MM.1S (cell line): ENCODE results near the gene SHC2.

Experiments used
- DNase-seq: peaks from one replicate; pipeline ENCODE4 v3.0.0-alpha.2; 2015
- H2AFZ ChIP-seq: fragments of 300-600 bp; sonication (generic); 2 replicates; pipeline ENCODE4 v1.6.0; 2016; ENCODE audit warnings: antibody characterized with exemption, low read length
- H3F3A ChIP-seq: fragments of 300-600 bp; sonication (generic); 2 replicates; pipeline ENCODE4 v1.6.1; 2016; ENCODE audit warnings: mild to moderate bottlenecking, antibody characterized with exemption, low read length, moderate library complexity, mixed read lengths; ENCODE audit not compliant: insufficient read depth
- H3K27ac ChIP-seq: fragments of 300-600 bp; sonication (generic); 2 replicates; pipeline ENCODE4 v1.5.1; 2016; ENCODE audit warnings: mild to moderate bottlenecking, low read length
- H3K27me3 ChIP-seq: fragments of 300-600 bp; sonication (generic); replicated peaks from 2 replicates; pipeline ENCODE4 v1.6.0; 2016; ENCODE audit warnings: low read length; ENCODE audit not compliant: insufficient read depth
- H3K36me3 ChIP-seq: fragments of 300-600 bp; sonication (generic); replicated peaks from 2 replicates; pipeline ENCODE4 v1.6.1; 2016; ENCODE audit warnings: mild to moderate bottlenecking, low read length, mixed read lengths; ENCODE audit not compliant: insufficient read depth
- H3K4me1 ChIP-seq: fragments of 300-600 bp; sonication (generic); 2 replicates; pipeline ENCODE4 v1.6.1; 2016; ENCODE audit warnings: low read length, mixed read lengths
- H3K4me2 ChIP-seq: fragments of 300-600 bp; sonication (generic); 2 replicates; pipeline ENCODE4 v1.6.0; 2016; ENCODE audit warnings: low read depth, low read length
- H3K4me3 ChIP-seq: fragments of 300-600 bp; sonication (generic); 2 replicates; pipeline ENCODE4 v1.5.1; 2016; ENCODE audit warnings: low read length, mixed read lengths
- H3K79me2 ChIP-seq: fragments of 300-600 bp; sonication (generic); 2 replicates; pipeline ENCODE4 v1.6.1; 2016; ENCODE audit warnings: mixed run types, low read length, mixed read lengths
- H3K9ac ChIP-seq: fragments of 300-600 bp; sonication (generic); 2 replicates; pipeline ENCODE4 v1.6.1; 2016; ENCODE audit warnings: low read length, mixed read lengths
- H3K9me2 ChIP-seq: fragments of 300-600 bp; sonication (generic); replicated peaks from 2 replicates; pipeline ENCODE4 v1.6.1; 2016; ENCODE audit warnings: mild to moderate bottlenecking, low read length, mixed read lengths; ENCODE audit not compliant: insufficient read depth
- H3K9me3 ChIP-seq: fragments of 300-600 bp; sonication (generic); replicated peaks from 2 replicates; pipeline ENCODE4 v1.6.1; 2016; ENCODE audit warnings: mild to moderate bottlenecking, low read length, mixed read lengths; ENCODE audit not compliant: insufficient read depth
- H4K20me1 ChIP-seq: fragments of 300-600 bp; sonication (generic); 2 replicates; pipeline ENCODE4 v1.6.1; 2016; ENCODE audit warnings: mild to moderate bottlenecking, low read length, moderate library complexity, mixed read lengths; ENCODE audit not compliant: insufficient read depth
- EZH2 ChIP-seq: fragments of 300-600 bp; sonication (generic); optimal IDR thresholded peaks from 2 replicates; pipeline ENCODE3; 2017; ENCODE audit warnings: low read depth, mild to moderate bottlenecking, antibody characterized with exemption, low read length, mixed read lengths
- EZH2phosphoT487 ChIP-seq: fragments of 300-600 bp; sonication (generic); IDR thresholded peaks from 2 replicates; pipeline ENCODE4 v1.6.1; 2018; ENCODE audit warnings: antibody characterized with exemption, low read length
- TF ChIP-seq, protein P1 (sequence below): fragments of 300-600 bp; sonication (generic); IDR thresholded peaks from 2 replicates; pipeline ENCODE4 v1.5.1; 2016; ENCODE audit warnings: antibody characterized with exemption, low read length, mixed read lengths

SHC2 gene

DNA sequence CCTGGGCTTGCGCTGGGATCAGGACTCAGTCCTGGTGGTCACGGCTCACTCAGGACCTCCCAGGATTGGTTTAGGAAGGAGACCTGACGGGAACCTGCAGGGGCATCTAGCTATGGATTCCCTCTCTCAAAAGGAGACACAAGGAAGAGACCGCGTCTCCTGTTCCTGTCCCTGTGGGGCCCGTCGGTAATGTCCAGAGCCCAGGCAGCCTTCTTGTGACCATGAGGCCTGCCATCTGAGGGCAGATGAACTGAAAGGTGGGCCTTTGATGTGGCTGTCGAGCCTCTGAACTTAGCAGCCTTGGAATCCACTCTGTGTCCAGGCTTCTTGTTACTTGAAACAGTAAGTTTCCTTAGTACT, 84.7 kb downstream of the SHC2 start:
- no peaks in the 10 kb centered on the region for H3F3A ChIP-seq
- H3K27me3 ChIP-seq = peaks cover 81% of the 10 kb centered on the region
- H3K4me3 ChIP-seq = no peak overlapping the region
- H3K9ac ChIP-seq = no peak overlapping the region
- no peaks in the 10 kb centered on the region for H3K4me1 ChIP-seq
- H3K9me2 ChIP-seq = no peaks in the 10 kb centered on the region
- TF ChIP-seq EZH2 = no peak
- no peak for TF ChIP-seq EZH2phosphoT487
- TF ChIP-seq, protein P1, sequence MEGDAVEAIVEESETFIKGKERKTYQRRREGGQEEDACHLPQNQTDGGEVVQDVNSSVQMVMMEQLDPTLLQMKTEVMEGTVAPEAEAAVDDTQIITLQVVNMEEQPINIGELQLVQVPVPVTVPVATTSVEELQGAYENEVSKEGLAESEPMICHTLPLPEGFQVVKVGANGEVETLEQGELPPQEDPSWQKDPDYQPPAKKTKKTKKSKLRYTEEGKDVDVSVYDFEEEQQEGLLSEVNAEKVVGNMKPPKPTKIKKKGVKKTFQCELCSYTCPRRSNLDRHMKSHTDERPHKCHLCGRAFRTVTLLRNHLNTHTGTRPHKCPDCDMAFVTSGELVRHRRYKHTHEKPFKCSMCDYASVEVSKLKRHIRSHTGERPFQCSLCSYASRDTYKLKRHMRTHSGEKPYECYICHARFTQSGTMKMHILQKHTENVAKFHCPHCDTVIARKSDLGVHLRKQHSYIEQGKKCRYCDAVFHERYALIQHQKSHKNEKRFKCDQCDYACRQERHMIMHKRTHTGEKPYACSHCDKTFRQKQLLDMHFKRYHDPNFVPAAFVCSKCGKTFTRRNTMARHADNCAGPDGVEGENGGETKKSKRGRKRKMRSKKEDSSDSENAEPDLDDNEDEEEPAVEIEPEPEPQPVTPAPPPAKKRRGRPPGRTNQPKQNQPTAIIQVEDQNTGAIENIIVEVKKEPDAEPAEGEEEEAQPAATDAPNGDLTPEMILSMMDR = no peak
- no peaks in the 10 kb centered on the region for H4K20me1 ChIP-seq
- H3K9me3 ChIP-seq = no peaks in the 10 kb centered on the region
- no peak for DNase-seq
- H3K79me2 ChIP-seq = no peaks in the 10 kb centered on the region
- H2AFZ ChIP-seq = no peak overlapping the region
- H3K36me3 ChIP-seq = no peaks in the 10 kb centered on the region
- H3K27ac ChIP-seq = no peak overlapping the region
- no peak overlapping the region for H3K4me2 ChIP-seq

- Histone ChIP-seq H3F3A (no peaks in the 10 kb centered on the region), H3K9me3 (no peaks in the 10 kb centered on the region), H3K4me2 (no peak overlapping the region), H4K20me1 (no peaks in the 10 kb centered on the region), H2AFZ (no peak overlapping the region), H3K27me3 (peaks cover 86% of the 10 kb centered on the region), H3K4me1 (no peaks in the 10 kb centered on the region), H3K9ac (no peak overlapping the region), H3K27ac (no peak overlapping the region), H3K79me2 (no peaks in the 10 kb centered on the region), H3K4me3 (no peak overlapping the region), H3K36me3 (no peaks in the 10 kb centered on the region), H3K9me2 (no peaks in the 10 kb centered on the region)
- DNase-seq = no peak
- TF ChIP-seq EZH2phosphoT487 (no peak), EZH2 (no peak)
- TF ChIP-seq, protein P1 = no peak
Observed at GRCh38 chr19:375395-376110, 85.3 kb downstream of the SHC2 start.

- TF ChIP-seq EZH2phosphoT487 (no peak), EZH2 (no peak)
- TF ChIP-seq, protein P1 = no peak
- Histone ChIP-seq H3K27ac (no peak overlapping the region), H3F3A (no peaks in the 10 kb centered on the region), H4K20me1 (no peaks in the 10 kb centered on the region), H3K79me2 (no peaks in the 10 kb centered on the region), H3K9me2 (no peaks in the 10 kb centered on the region), H2AFZ (no peak overlapping the region), H3K4me3 (no peak overlapping the region), H3K27me3 (peaks cover 86% of the 10 kb centered on the region), H3K4me2 (no peak overlapping the region), H3K4me1 (no peaks in the 10 kb centered on the region), H3K36me3 (no peaks in the 10 kb centered on the region), H3K9ac (no peak overlapping the region), H3K9me3 (no peaks in the 10 kb centered on the region)
- DNase-seq = no peak
Observed at GRCh38 chr19:374886-375235, 86.0 kb downstream of the SHC2 start.
